Transverse colon (tissue), 4 donors: ENCODE data around the gene AHNAK. TPM values are rescaled to one million over a fixed set of nuclear protein-coding genes. Genes with fewer than 3 reads are reported as not detected.

Experiments
- DNase-seq: peaks from one replicate; pipeline ENCODE4 v3.0.0-alpha.2; 2019
- H3K27ac ChIP-seq, 4 donors: fragments of 200-600 bp; sonication (generic); 2 replicates each; pipeline ENCODE4 v1.5.1; 2016 to 2018; ENCODE audit warnings: inconsistent platforms in 4 of 4
- H3K27me3 ChIP-seq: fragments of 200-600 bp; sonication (generic); 2 replicates; pipeline ENCODE4 v1.5.1; 2017; ENCODE audit warnings: inconsistent platforms
- H3K36me3 ChIP-seq, 4 donors: fragments of 200-600 bp; sonication (generic); 2 replicates each; pipeline ENCODE4 v1.5.1; 2017 to 2019; ENCODE audit warnings: inconsistent platforms in 4 of 4
- H3K4me1 ChIP-seq, 4 donors: fragments of 200-600 bp; sonication (generic); 2 replicates each; pipeline ENCODE4 v1.5.1; 2017 to 2020; ENCODE audit warnings: inconsistent platforms in 4 of 4
- H3K4me3 ChIP-seq, 4 donors: fragments of 200-600 bp; sonication (generic); 1 replicate in 1 of 4; 2 replicates in 3 of 4; pipeline versions ENCODE4 v1.5.1 to v1.6.1; 2017 to 2019; ENCODE audit warnings: inconsistent platforms in 4 of 4
- H3K9me3 ChIP-seq, 2 donors: fragments of 200-600 bp; sonication (generic); 2 replicates each; pipeline ENCODE4 v1.5.1; 2017 to 2019; ENCODE audit warnings: inconsistent platforms in 2 of 2
- CTCF ChIP-seq, 5 experiments: fragments of 200-600 bp in 3 of 5; fragments of 450-650 bp in 2 of 5; sonication (generic) in 3 of 5; IDR thresholded peaks; 1 replicate in 2 of 5; 2 replicates in 3 of 5; pipeline ENCODE4 v1.5.1; 2016 to 2017; ENCODE audit warnings: antibody characterized with exemption in 5 of 5, inconsistent platforms in 3 of 5, mild to moderate bottlenecking in 2 of 5, moderate library complexity in 1 of 5
- EP300 ChIP-seq: sonication (generic); formaldehyde crosslinking; IDR thresholded peaks from one replicate; pipeline ENCODE4 v1.6.1; 2017; ENCODE audit warnings: antibody characterized with exemption, low read depth
- POLR2A ChIP-seq: fragments of 450-650 bp; IDR thresholded peaks from one replicate; pipeline ENCODE4 v1.6.1; 2016; ENCODE audit warnings: antibody characterized with exemption, mild to moderate bottlenecking, moderate library complexity
- POLR2AphosphoS5 ChIP-seq, 3 donors: sonication (generic); formaldehyde crosslinking; IDR thresholded peaks; one replicate each; pipeline ENCODE4 v1.6.1; 2016; ENCODE audit warnings: antibody characterized with exemption in 3 of 3
- WGBS, 2 donors: methylation state at CpG; one replicate each; pipeline ENCODE4 v1.1.5; 2018; ENCODE audit warnings: low coverage in 1 of 2; 5-methylcytosine and 5-hydroxymethylcytosine counted together
- in situ Hi-C, 4 donors: fragments of 200-750 bp; cut with MboI; loops; one replicate each; pipeline versions ENCODE4 v1.15.0 to v1.15.1; 2017; ENCODE audit warnings: low sequenced_read_pairs in 3 of 4, low pct_ligation_motif_present in 1 of 4, low pct_unique_long_range_greater_than_20kb in 1 of 4
- intact Hi-C: fragments of 100-400 bp; cut with DNase I; formaldehyde crosslinking; loops from one replicate; pipeline ENCODE4 v1.15.1; 2023; ENCODE audit warnings: low total_unique reads
- total RNA-seq, 4 donors: library from RNA; depleted of rRNA; stranded (reverse); fragments of >200 nt; gene quantifications; one replicate each; pipeline ENCODE4 v1.1.0, GENCODE V29; 2016

AHNAK gene
- total RNA-seq, 4 donors from 2014 or later = 561 to 1,032 (median 742) TPM

- Histone ChIP-seq H3K27me3 (no peaks in the 10 kb centered on the region), H3K4me3 (no peak overlapping the region), H3K4me1 (peaks cover 14 to 56% (median 24%) of the 10 kb centered on the region in 4 donors), H3K36me3 (no peaks in the 10 kb centered on the region), H3K27ac (peak overlapping the region; percentile 28 to 61 (median 38)), H3K9me3 (no peaks in the 10 kb centered on the region)
- in situ Hi-C loops (loop anchor here (10.0 to 25.0 kb wide), 4 partner anchors 123 to 265 kb away; partner anchors contain the start of genes AHNAK (in 1 of the 4), LRRN4CL (in 1 of the 4) and UBXN1 (in 1 of the 4)), intact Hi-C loops (no loop called here)
- no peak for DNase-seq
- WGBS, 2 donors = 48 to 80% methylated on average over 1 to 7 of the region's 7 CpGs
- TF ChIP-seq POLR2AphosphoS5 (IDR thresholded peaks at IDR 0.05) = no peak
- no peak for TF ChIP-seq EP300
- no peak for TF ChIP-seq POLR2A
- TF ChIP-seq CTCF (IDR thresholded peaks at IDR 0.05) = no peak
Measured at GRCh38 chr11:62421996-62422395, 124.6 kb downstream of the AHNAK start.

- intact Hi-C loops = no loop called here
- in situ Hi-C loops = loop anchor here (10.0 to 25.0 kb wide), 4 partner anchors 124 to 266 kb away; partner anchors contain the start of genes AHNAK (in 1 of the 4), LRRN4CL (in 1 of the 4) and UBXN1 (in 1 of the 4)
- H3K4me1 ChIP-seq = peaks cover 14 to 46% (median 19%) of the 10 kb centered on the region in 4 donors
- H3K27me3 ChIP-seq = no peaks in the 10 kb centered on the region
- peak overlapping the region; percentile 59 to 81 (median 72) for H3K27ac ChIP-seq
- no peak for DNase-seq
- no peaks in the 10 kb centered on the region for H3K36me3 ChIP-seq
- no peak for TF ChIP-seq POLR2AphosphoS5 (IDR thresholded peaks at IDR 0.05)
- TF ChIP-seq EP300 = no peak
- TF ChIP-seq CTCF (IDR thresholded peaks at IDR 0.05) = no peak
- no peak for TF ChIP-seq POLR2A
- H3K9me3 ChIP-seq = no peaks in the 10 kb centered on the region
- no peak overlapping the region for H3K4me3 ChIP-seq
- 94 to 95% methylated on average over 3 of the region's 3 CpGs for WGBS, 2 donors
Measured at GRCh38 chr11:62420882-62421281, 125.7 kb downstream of the AHNAK start.

GRCh38 chr11:62419943-62420342, 126.7 kb downstream of the AHNAK start:
- Histone ChIP-seq H3K36me3 (no peaks in the 10 kb centered on the region), H3K9me3 (no peaks in the 10 kb centered on the region), H3K4me1 (peaks cover 14 to 41% (median 18%) of the 10 kb centered on the region in 4 donors), H3K4me3 (no peak overlapping the region), H3K27me3 (no peaks in the 10 kb centered on the region), H3K27ac (peak overlapping the region; percentile 59 to 81 (median 72))
- DNase-seq = no peak
- in situ Hi-C loops = loop anchor here (10.0 to 25.0 kb wide), 4 partner anchors 125 to 267 kb away; partner anchors contain the start of genes AHNAK (in 1 of the 4), LRRN4CL (in 1 of the 4) and UBXN1 (in 1 of the 4)
- WGBS, 2 donors = 40 to 48% methylated on average over 1 of the region's 1 CpG
- TF ChIP-seq POLR2A = no peak
- TF ChIP-seq POLR2AphosphoS5 (IDR thresholded peaks at IDR 0.05) = no peak
- no peak for TF ChIP-seq CTCF (IDR thresholded peaks at IDR 0.05)
- no peak for TF ChIP-seq EP300
- intact Hi-C loops = no loop called here

GRCh38 chr11:62419314-62419929, 127.2 kb downstream of the AHNAK start:
- no peak overlapping the region for H3K4me3 ChIP-seq
- DNase-seq = no peak
- H3K9me3 ChIP-seq = no peaks in the 10 kb centered on the region
- in situ Hi-C loops (loop anchor here in 1 of 4 donors (25.0 kb wide), 1 partner anchor 268 kb away; the partner anchor contains the start of genes LRRN4CL and UBXN1), intact Hi-C loops (no loop called here)
- H3K36me3 ChIP-seq = no peaks in the 10 kb centered on the region
- H3K27me3 ChIP-seq = no peaks in the 10 kb centered on the region
- H3K4me1 ChIP-seq = peaks cover 9 to 37% (median 15%) of the 10 kb centered on the region in 4 donors
- 31 to 44% methylated on average over 2 to 5 of the region's 5 CpGs for WGBS, 2 donors
- H3K27ac ChIP-seq = peak overlapping the region; percentile 59 to 81 (median 72)
- TF ChIP-seq EP300 (no peak), CTCF (IDR thresholded peaks at IDR 0.05) (no peak), POLR2AphosphoS5 (IDR thresholded peaks at IDR 0.05) (no peak), POLR2A (no peak)
